Hematopoietic multipotent progenitor cell treated with erythropoietin and hydrocortisone succinate and interleukin-3 and kit ligand, for 17 days (in vitro differentiated cells): Measurements from ENCODE around the gene CYP26B1.

ENCODE experiments used
- DNase-seq: peaks from one replicate; pipeline ENCODE4 v3.0.0-alpha.2; 2015; ENCODE audit warnings: low spot score

The CYP26B1 gene

DNA sequence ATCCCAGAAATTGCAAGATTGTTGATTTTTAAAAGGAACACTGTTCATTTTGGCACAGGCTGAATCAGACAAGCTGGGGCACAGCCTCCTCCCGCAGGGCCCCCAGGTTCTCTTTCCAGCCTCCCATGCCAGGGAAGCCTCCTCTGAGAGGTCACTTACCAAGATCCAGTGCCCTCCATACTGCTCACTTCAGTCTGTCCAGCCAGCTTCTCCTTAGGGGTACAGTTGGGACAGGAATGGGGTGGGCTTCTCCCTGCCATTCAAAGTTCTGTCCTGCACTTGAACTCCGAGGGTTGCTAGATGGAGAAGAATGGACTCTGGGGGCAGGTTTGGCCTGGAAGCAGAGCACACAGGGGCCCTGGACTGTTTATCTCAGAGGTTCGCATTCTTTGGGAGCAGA is 7.5 kb upstream of the CYP26B1 start:
- DNase-seq, result no peak

DNA sequence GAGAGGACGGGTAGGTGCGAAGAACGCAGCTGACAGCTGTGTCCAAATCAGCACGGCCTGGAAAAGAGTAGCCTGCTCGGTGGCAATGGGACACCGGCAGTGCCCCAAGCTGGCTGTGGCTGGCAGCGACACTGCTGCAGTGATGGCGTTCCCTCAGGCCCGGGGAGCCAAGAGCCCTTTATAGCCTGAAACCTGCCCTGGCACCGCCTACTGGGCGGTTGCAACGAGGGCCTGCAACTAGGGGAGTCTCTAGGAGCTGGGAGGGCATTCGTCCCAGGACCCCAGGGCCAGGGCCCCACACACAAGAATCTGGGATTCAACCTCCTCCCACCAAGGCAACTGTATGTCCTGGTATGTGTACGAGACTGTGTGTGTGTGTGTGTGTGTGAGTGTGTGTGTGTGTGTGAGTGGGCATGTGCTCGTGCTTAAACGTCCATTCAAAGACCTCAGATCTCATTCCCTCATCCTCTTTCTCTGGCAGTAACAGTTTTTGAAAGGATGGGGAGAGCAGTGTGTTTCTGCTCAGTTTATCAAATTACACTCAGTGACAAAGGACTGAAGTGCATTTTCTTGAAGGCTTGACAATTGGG is 6.8 kb upstream of the CYP26B1 start:
- no peak for DNase-seq

DNA sequence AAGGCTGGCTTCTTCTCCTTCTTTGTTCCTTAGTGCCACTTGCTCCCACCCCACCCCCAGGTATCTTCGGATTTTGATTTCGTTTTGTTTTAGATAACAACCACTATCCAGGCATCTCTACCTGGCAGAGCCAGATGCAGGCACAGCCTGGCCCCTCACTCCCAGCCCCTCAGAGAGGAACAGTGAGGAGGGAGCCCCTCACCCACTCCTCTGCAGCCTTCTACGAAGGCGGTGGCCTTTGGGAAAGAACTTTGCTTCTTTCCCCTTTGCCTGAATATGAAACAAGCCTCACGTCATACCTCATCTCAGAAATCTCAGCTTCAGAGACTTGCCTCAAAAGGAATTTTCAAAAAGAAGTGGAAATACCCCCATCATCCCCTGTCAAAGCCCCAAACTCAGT is 6.3 kb upstream of the CYP26B1 start:
- no peak for DNase-seq

DNA sequence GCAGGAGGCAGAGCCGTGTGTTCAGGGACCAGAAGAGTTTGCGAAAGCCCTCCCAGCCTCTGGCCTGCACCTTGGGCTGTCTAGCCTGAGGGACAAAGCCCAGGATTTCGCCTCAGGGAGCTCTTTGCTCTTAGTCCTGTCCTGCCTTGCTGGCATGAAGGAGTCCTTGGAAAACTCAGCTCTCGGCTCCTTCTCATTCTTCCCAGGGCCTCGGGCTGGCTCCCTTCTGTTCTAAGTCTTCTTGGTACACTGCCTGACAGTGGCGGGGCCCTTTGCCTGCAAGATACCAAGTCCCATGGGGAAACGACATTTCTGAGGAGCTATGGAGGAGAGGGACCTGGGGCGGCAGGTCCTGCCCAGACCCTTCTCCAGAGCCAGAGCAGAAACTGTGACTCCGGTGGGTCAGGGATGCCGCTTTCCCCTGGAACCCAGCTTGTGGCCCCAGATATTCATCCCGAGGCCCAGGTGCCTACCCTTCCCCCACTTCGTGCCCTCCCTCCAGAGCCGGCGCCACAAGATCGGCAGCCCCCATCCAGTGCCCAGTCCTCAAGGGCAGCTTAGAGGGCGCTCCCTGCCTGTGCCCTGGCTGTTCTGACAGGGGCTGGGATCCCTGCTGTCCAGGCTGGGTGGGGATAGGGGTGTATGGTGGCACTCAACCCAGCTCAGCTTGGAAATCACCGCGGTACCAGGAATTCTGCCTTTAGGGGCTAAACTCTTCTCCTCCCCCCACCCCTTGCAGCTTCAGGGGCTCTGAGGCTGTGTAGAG is 5.5 kb upstream of the CYP26B1 start:
- DNase-seq, result no peak

DNA sequence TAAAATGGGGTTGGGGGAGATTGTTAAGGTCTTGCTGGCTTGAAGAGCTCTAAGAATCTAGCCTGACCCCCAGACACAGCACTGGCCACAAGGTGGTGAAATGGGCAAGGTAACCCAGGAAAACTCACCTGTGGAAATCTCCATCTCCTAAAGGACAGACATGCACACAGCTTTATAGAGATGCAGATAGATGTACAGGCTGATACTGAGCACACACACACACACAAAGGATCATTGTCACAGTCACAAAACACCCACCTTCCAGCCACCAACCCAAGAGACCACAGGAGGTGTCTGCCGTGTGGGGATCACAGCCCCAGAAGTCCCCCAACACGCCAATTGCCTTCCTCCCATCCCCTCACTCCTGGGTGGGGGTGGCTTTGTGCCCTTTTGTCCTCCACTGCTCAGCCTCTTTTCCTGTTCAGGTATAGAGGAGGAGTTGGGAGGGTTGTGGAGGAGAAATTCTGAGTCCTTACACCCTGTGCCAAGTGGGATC is 3.2 kb upstream of the CYP26B1 start:
- no peak for DNase-seq

DNA sequence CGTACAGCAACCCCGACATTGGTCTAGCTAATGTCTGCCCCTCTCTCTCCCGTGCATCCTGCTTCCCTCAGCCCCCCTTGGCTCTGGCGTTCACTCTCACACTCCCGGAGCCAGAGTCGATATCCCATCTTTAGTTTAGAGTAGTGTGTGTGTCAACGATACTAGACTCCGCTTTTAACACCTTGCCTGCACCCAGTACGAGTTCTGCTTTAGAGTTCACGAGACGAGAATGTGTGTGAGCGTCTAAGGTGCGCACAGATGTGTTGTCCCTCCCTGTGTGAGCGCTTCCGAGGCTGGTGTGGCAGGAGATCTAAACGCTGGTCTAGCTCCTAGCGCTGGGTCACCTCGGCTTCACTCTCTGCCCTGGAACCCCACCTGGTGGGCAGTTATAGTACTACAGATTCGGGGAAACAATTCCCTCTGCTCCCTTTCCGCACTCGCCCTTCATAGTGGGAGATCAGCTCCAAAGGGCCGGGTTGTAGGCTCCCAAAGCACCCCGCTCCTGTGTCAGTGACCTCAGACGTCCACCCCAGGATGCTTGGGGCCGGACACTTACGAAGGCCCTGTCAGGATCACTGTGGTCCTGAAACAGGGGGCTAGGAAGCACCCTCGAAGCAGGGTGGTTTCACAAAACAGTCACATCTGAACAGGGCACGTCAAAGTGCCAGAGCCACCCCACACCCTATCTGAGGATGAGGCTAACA is 2.6 kb upstream of the CYP26B1 start:
- peak; percentile 47 for DNase-seq

DNA sequence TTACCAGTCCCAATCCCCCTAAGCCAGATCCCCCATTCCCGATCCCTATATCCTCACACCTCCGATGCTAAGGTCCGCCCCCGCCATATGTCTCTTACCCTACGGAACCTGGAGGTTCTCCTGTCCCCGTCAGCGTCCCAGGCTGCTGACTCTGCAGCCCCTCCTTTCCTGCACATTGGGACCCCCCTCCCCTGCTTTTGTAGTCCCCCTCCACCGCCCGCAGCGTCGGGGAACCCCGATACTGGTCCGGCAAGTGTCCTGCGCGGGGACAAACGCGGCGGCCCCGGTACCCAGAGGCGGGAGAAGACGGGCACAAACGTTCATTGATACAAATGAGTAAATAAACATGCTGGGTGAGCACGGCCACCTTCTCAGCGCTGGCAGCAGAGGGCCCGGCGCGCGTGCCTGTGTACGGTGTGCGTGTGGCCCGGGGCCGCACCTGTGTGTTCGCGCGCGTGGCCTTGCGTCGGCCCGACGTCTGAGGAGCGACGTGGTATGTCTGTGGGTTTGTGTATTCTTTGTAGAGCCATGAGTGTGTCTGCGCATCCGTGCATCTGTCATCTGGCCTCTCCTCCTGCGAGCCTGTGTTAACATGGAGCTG is 2.0 kb upstream of the CYP26B1 start:
- no peak for DNase-seq

DNA sequence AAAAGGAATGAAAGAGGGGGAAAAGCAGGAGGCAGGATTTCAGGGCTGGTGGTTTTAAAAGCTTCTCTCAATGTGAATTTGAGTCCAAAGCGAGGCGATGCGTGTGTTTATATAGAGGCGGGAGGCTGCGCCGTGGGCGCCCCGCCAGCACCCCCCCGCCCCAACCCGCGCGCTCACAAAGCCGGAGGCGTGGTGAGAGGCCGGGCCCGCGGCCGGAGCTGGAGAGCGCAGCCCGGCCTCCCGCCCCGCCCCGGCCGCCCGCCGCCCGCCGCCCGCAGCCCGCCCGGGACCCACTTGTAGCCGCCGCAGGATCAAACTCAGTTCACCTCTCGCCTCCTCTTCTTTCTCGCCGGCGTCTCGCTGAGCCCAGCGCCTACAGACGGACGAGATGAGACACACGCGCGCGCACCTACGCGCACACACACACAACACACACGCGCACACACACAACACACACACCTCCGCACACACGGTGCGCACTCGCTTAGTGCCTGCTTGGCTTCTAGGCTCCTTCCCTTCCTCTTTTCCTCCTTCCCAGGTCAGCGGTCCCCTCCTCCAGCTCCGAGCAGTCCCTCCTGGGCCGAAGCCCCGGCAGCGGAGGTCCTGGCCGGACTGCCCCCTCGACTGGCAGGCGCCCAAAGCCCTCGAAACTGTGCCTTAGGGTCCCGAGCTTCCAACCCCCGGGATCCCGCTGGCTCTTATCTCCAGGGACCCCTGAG is 1.3 kb upstream of the CYP26B1 start:
- no peak for DNase-seq

DNA sequence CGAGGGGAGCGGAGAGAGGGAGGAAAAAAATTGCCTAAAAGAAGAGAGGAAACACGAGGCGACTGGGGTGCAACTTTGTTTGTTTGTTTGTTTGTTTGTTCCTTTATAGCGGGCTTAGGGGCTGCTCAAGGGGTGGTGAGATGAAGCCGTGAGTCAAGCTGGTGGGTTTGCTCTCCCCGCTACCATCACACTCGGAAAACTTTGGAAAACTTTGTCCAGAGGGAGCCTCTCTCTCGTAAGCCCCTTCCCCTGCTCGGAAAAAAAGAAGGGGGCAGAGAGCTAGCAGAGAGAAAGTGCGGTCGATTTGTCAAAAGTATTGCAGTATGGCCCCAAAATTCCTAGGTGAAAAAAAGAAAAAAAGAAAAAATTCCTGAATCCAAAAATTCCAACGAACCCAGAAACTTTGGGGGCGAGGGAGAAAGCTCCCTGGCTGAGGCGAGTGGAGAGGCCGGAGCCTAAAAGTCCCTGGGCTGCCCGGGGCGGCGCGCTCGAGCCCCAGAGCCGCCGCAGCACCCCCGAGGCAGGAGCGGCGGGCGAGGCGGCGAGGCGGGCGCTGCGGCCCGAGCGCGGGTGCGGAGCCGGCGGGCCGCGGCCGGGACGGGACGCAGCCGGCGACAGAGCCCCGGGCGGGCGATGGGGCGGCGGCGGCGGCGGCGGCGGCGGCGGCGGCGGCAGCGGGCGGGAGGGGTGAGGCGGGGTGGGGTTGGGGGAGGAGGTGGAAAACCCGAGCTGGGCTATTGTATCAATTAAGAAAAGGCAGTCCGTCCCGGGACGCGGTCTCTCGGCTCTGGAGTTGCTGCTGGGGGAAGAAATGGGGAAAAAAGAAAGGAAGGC is 558 bp upstream of the CYP26B1 start:
- DNase-seq, result no peak

DNA sequence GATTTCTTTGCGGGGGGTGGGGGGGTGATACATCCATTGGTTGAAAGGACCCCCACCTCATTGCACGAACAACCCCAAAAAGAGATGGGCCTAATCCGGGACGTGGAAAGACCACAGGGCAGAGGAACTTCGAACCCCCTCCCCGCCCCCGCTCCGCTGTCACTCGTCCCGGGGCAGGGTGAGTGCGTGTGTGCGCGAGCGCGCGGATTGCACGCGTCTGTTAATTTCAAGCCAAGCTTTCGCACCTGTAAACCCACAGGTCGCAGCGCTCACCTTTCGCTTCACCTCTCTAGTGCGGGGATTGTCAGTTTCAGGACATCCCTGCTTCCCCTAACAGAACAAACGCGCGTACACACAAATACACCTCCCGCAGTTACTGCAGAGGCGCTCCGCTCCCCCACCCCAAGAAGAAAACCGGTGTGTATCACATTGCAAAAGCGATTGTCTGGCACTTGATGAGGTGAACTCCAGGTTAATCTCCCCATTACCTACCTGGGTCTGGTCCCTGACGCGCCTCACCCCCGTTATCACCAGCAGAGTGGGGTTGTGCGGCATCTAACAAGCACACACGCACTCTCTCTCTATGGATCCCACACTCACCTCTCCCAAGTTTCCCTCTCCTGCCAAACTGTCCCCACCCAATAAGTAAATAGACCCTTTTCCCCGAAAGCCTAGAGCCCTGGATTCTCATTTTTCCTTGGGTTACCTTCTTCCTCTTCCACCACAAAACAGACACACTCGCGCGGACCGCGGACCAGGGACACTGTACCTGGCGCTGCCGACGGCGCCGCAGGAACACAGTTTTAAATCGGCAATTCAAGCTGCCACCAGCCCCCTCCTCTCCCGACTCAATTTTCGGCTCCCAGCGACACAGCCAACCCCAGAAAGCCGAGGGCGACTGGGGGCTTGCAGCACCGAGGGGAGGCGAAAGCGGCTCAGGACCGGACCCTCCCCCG is 1.0 kb downstream of the CYP26B1 start:
- no peak for DNase-seq

DNA sequence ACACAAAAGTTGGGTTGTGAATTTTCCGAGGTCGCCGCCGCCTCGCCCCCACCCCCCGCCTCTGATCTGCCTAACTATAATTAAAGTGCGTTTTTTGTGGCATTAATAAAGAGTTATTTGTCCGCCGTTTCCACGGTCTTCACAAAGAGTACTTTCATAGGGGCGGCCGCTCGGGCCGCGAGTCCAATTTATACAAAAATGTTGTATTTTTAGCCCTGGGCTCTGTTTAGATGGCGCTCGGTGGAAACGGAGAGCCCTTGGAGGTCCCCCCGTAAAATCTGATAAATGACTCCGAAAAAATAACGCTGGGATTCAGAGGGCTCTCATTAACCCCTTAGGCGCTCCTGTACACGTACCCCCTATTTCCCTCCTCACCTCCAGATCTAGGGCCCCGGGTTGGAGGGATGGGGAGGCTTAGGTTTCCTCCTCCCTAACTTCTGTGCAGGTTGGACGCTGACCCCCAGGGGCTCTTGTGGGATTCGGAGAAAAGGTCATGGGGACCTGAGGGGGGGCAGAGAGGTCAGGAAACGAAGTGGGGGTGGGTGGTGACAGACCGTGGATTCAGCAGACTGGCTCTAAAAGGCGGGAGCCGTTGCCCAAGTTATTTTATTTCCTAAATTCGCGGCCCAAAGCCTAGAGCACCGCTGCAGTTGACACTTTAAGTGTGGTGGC is 1.9 kb downstream of the CYP26B1 start:
- no peak for DNase-seq

DNA sequence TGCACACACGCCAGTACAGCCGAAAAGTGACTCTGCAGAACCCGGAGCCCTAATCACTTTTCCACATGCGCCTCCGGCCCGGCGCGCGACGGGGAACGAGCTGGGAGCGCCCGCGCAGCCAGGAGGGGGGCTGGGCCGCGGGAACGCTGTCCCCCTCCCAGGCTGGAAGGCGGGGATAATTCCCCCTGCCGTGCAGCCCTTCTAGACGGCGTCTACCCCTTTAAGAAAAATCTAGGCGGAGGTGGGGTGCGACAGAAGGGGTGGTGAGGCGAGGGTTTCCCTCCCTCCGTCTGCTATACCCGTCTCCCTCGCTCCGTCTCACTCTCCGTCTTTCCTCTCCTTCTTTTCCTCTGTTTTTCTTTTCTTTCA is 2.4 kb downstream of the CYP26B1 start:
- DNase-seq, result no peak

DNA sequence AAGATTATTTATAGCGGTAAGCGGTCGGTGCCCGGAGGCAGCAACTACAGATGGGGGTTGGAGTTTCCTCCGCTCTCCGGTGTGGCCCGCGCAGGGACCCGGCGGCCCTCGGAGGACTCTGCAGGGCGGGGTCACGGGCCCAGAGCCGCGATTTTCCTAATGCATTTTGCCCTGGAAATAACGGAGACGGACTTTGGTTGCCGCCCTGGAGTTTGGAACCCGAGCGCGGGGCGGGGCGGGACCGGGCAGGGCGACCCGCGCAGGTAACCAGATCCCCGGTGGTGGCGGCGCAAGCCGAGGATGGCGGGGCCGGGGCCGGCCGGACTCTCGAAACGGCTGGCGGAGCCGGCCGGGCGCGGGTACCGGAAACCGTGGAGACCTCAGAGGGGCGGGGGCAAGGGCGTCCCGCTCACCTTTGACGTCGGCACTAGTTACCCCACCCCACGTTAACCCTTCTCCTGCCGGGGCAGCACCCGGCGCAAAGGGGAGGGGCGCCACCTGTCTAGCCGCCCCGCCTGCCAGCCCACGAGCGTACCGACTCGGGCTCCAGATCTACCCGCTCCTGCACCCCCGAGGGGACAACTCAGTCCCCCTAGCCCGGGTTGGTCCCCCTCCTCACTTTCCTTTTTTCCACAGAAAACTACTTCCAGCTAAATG is 2.9 kb downstream of the CYP26B1 start:
- no peak for DNase-seq

DNA sequence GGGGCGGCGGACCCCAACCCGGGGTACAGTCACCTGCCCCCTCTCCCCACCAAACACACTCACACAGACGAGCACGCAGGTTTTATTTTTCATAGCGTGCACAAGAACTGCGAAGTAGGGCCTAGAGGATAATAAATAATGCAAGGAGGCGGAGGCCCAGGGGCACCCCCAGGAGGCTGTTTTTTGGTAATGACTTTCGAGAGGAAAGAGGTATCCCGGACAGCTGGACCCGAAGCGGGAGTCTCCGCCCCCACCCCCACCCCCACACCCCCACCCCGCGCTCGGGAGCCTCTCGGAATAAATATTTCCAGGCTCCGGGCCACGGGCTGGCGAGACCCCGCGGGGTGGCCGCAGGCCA is 3.4 kb downstream of the CYP26B1 start:
- DNase-seq, result no peak

DNA sequence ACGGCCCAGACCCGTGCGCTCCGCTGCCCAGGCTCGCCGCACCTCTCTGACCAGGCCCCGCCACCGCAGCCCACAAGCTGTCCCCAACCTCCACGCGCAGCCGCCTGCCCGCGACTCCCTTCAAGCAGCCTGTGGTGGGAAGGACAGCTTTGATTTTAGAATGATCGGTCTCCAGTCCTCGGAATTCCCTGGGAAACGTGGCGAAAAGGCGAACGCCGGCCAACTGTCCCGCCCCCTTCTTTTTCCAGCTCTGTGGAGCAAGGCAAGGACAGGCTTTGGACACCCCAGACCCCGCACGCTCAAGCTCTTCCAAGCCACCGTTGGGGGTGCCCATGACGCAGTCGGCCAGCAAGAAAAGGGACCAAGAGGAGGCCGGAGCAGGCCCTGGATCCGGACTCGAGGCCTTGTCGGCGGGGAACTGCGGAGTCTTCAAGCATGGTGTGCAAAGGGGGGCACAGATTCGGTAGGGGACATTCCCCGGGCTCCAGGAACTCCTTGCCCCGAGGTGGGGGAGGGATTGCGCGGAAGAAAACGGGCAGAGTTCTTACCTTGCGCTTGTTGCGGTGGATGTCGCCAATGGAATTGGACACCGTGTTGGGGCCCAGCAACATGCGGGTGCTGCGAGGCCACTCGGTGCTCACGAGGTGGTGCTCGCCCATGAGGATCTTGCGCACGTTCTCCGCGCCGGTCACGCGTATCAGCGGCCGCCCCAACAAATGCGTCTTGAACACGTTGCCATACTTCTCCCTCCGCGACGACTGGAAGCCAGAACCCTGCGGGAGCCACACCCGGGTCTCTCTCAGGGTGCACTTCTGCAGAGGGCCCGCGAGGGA is 4.0 kb downstream of the CYP26B1 start:
- no peak for DNase-seq

DNA sequence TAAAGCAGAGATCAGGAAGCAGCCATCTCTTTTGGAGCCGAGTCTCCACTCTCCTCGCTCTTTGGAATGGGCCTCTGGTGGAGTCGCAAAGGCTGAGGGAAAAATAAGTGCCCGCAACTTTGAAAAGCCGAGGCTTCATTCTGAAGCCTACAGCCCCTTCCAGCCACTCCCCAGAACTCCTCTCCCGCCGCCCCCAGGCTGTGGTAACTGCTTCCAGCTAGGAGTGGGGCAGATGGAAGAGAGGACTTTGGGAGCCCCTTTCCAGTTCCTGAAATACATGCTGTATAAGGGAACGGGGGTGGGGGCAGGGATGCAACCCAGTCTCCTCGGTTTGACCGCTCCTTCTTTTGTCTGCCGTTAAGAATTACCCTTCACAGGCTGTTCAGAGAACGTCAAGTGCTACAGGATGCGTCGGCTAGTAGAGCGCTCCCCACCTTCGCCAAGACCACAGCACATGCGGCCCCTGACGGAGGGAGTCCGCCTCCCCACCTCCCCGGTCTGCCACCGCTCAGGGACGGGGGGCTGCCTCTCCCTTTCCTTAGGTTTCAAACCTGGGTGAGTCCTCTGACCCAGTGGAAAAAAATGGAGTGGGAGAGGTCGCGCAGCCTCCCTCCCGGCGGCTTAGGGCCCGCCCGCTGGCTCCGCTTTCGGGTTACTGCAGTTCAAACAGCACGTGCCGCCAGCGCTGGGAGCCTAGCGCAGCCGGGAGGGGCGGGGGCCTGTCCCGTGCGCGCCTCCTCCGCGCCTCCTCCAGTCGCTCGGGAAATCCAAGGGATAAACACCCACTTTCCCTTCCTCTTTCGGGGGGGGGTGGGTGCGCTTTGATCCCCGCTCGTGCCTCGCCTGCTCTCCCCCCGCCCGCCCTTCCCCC is 4.9 kb downstream of the CYP26B1 start:
- DNase-seq, result no peak

DNA sequence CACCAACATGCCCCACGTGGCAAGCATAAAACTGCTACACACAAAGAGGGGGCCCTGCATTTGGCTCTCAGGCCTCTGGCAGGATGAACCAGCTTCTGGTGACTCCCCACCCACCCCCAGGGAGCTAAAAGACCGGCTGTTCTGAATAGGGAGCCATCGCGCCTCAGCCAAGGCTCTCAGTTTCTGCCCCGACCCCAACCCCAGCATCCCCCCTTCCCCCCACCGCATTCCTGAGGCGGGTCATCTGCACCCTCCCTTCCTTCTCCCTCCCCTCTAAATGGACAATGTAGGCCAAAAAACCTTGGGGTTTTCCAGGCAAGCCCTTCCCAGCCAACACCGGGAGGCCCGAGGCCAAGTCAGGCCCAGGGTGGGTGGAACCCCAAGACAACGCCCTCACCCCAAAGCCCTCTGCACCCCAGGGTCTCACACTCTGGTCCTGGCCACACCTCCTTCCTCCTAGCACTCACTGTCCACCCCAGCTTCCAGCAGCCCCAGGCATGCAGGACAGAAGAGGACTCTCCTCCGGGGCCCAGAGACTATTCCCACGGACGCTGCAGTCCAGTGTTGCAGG is 5.7 kb downstream of the CYP26B1 start:
- no peak for DNase-seq
